GM12878 (cell line): ENCODE results near the gene XPO5. TPM values are rescaled to one million over a fixed set of nuclear protein-coding genes. Genes with fewer than 3 reads are reported as not detected.

Experiments used
- ATAC-seq: fragments of 200-7000 bp; cut with Tn5 transposase; 3 replicates; pipeline ENCODE4 v1.9.1; 2020; ENCODE audit warnings: mild to moderate bottlenecking, moderate library complexity
- BruUV-seq: library from RNA; stranded (reverse); fragments of 400-500 nt; replicated peaks from 2 replicates; lab custom pipeline; 2021; lab: Mats Ljungman, UMichigan
- CTCF ChIA-PET: fragments of 300-600 bp; sonication (Branson Sonifier 250); formaldehyde crosslinking; extraction: SDS; loops from one replicate; lab custom pipeline; 2021; ENCODE audit warnings: inconsistent platforms; lab: Yijun Ruan, JAX
- POLR2A ChIA-PET: fragments of 350-600 bp; formaldehyde crosslinking; extraction: SDS; loops from one replicate; lab custom pipeline; 2021; ENCODE audit warnings: inconsistent platforms; lab: Charles Lee
- RAD21 ChIA-PET: fragments of 300-600 bp; sonication (Branson Sonifier 250); formaldehyde crosslinking; loops from one replicate; lab custom pipeline; 2023; ENCODE audit warnings: antibody characterized with exemption; ENCODE audit not compliant: unreplicated experiment; lab: Charles Lee
- SMC1A ChIA-PET: fragments of 300-600 bp; sonication (Branson Sonifier 250); formaldehyde crosslinking; loops from one replicate; lab custom pipeline; 2023; ENCODE audit not compliant: unreplicated experiment, uncharacterized antibody; lab: Charles Lee
- DNase-seq: peaks from one replicate; pipeline ENCODE4 v3.0.0-alpha.2; 2011; ENCODE audit warnings: low read depth, low spot score
- FAIRE-seq: peaks from 3 replicates; lab custom pipeline; 2011; peaks lifted over from hg19 to GRCh38; lab: Jason Lieb, UNC
- H2AFZ ChIP-seq: 2 replicates; pipeline ENCODE4 v1.6.0; 2011; ENCODE audit warnings: low read depth, low read length, control low read depth; ENCODE audit not compliant: control insufficient read depth
- H3K27ac ChIP-seq: 2 replicates; pipeline ENCODE4 v1.5.1; 2011; ENCODE audit warnings: control low read depth; ENCODE audit not compliant: control insufficient read depth, insufficient read depth
- H3K27me3 ChIP-seq, 2 experiments: replicated peaks in 1 of 2; 2 replicates each; pipeline versions ENCODE4 v1.6.0 to v1.6.1; 2011; ENCODE audit warnings: low read length in 1 of 2; ENCODE audit not compliant: control insufficient read depth in 2 of 2, insufficient read depth in 2 of 2
- H3K36me3 ChIP-seq, 2 experiments: 2 replicates each; pipeline ENCODE4 v1.5.1; 2011; ENCODE audit warnings: low read length in 1 of 2; ENCODE audit not compliant: control insufficient read depth in 2 of 2, insufficient read depth in 2 of 2
- H3K4me1 ChIP-seq: 2 replicates; pipeline ENCODE4 v1.6.1; 2011; ENCODE audit warnings: mild to moderate bottlenecking, low read length, moderate library complexity, mixed read lengths; ENCODE audit not compliant: control insufficient read depth, insufficient read depth
- H3K4me2 ChIP-seq: 2 replicates; pipeline ENCODE4 v1.6.0; 2011; ENCODE audit warnings: control low read depth; ENCODE audit not compliant: control insufficient read depth, insufficient read depth
- H3K4me3 ChIP-seq: fragments of 200-600 bp; sonication (generic); 2 replicates; pipeline ENCODE4 v1.5.1; 2016
- H3K79me2 ChIP-seq: 2 replicates; pipeline ENCODE4 v1.6.0; 2011; ENCODE audit warnings: low read length; ENCODE audit not compliant: control insufficient read depth, insufficient read depth
- H3K9ac ChIP-seq: 2 replicates; pipeline ENCODE4 v1.8.0; 2011; ENCODE audit warnings: low read length, control low read depth, mixed read lengths; ENCODE audit not compliant: control insufficient read depth, insufficient read depth
- H3K9me3 ChIP-seq: replicated peaks from 3 replicates; pipeline ENCODE4 v1.5.1; 2011; ENCODE audit warnings: mild to moderate bottlenecking, low read length; ENCODE audit not compliant: control insufficient read depth, insufficient read depth
- H4K20me1 ChIP-seq: 2 replicates; pipeline ENCODE4 v1.6.0; 2011; ENCODE audit not compliant: control insufficient read depth, insufficient read depth
- BMI1 ChIP-seq: fragments of 450-650 bp; IDR thresholded peaks from 2 replicates; pipeline ENCODE4 v1.6.1; 2016; ENCODE audit warnings: mild to moderate bottlenecking, moderate library complexity, borderline replicate concordance
- CREB1 ChIP-seq: IDR thresholded peaks from 2 replicates; pipeline ENCODE4 v1.6.1; 2012; ENCODE audit warnings: low read depth, mild to moderate bottlenecking, inconsistent platforms
- ESRRA ChIP-seq: IDR thresholded peaks from 2 replicates; pipeline ENCODE4 v1.6.1; 2012; ENCODE audit warnings: mild to moderate bottlenecking, low read length, improper control_type of control experiment
- GATAD2B ChIP-seq: fragments of 450-650 bp; conservative IDR thresholded peaks from 2 replicates; pipeline ENCODE4 v1.6.1; 2017; ENCODE audit warnings: low read depth, mild to moderate bottlenecking, moderate library complexity
- LARP7 ChIP-seq: fragments of 450-650 bp; IDR thresholded peaks from 2 replicates; pipeline ENCODE4 v1.6.1; 2017; ENCODE audit warnings: mild to moderate bottlenecking
- NFYB ChIP-seq: IDR thresholded peaks from 2 replicates; pipeline ENCODE4 v1.6.1; 2011; ENCODE audit warnings: low read depth, mild to moderate bottlenecking, low read length, improper control_type of control experiment, moderate library complexity; ENCODE audit not compliant: insufficient read depth
- NR2F1 ChIP-seq: fragments of 450-650 bp; conservative IDR thresholded peaks from 2 replicates; pipeline ENCODE4 v1.6.1; 2017; ENCODE audit warnings: mild to moderate bottlenecking
- PML ChIP-seq: IDR thresholded peaks from 2 replicates; pipeline ENCODE4 v1.6.1; 2012; ENCODE audit warnings: low read length, inconsistent platforms
- POLR2A ChIP-seq: IDR thresholded peaks from 2 replicates; pipeline ENCODE4 v1.6.1; 2011; ENCODE audit warnings: low read depth, mild to moderate bottlenecking, low read length
- RAD21 ChIP-seq: IDR thresholded peaks from 2 replicates; pipeline ENCODE4 v1.6.1; 2011; ENCODE audit warnings: mild to moderate bottlenecking, low read depth, low read length, moderate library complexity; ENCODE audit not compliant: insufficient read depth
- RUNX3 ChIP-seq: IDR thresholded peaks from 2 replicates; pipeline ENCODE4 v1.6.1; 2012; ENCODE audit warnings: low read length, inconsistent platforms
- SUPT20H ChIP-seq: IDR thresholded peaks from 2 replicates; pipeline ENCODE4 v1.6.1; 2011; ENCODE audit warnings: low read depth, mild to moderate bottlenecking, low read length, moderate library complexity, borderline replicate concordance; ENCODE audit not compliant: control insufficient read depth
- SUZ12 ChIP-seq: fragments of 200-600 bp; sonication (generic); IDR thresholded peaks from one replicate; pipeline ENCODE4 v1.6.1; 2018; ENCODE audit warnings: antibody characterized with exemption, mild to moderate bottlenecking; ENCODE audit not compliant: unreplicated experiment
- TAF1 ChIP-seq: IDR thresholded peaks from 2 replicates; pipeline ENCODE4 v1.6.1; 2011; ENCODE audit warnings: mild to moderate bottlenecking, low read depth, low read length, borderline replicate concordance
- ZNF217 ChIP-seq: fragments of 450-650 bp; IDR thresholded peaks from 2 replicates; pipeline ENCODE4 v1.6.1; 2017; ENCODE audit warnings: antibody characterized with exemption, mild to moderate bottlenecking
- WGBS: methylation state at CpG from one replicate; pipeline ENCODE4 v1.1.6; 2016; ENCODE audit warnings: low lambda C conversion rate; ENCODE audit not compliant: insufficient replicate concordance, insufficient coverage; ENCODE audit errors: missing lambda C conversion rate; 5-methylcytosine and 5-hydroxymethylcytosine counted together
- in situ Hi-C: fragments of 300-500 bp; cut with MboI; formaldehyde crosslinking; loops from 9 replicates; pipeline ENCODE4 v1.14.3; 2018; ENCODE audit warnings: mixed read lengths
- intact Hi-C: fragments of 100-400 bp; cut with micrococcal nuclease; formaldehyde crosslinking; loops from one replicate; pipeline ENCODE4 v1.14.2; 2022; ENCODE audit not compliant: unreplicated experiment
- polyA plus RNA-seq, 11 experiments: library from polyadenylated mRNA; depleted of rRNA in 4 of 11; unstranded in 6 of 11; stranded (reverse) in 5 of 11; fragments of >200 nt; fragmentation: Nextera tagmentation in 4 of 11; fragmentation: Illumina TruSeq in 1 of 11; extraction: Ambion mirVana in 4 of 11; extraction: Trizol in 1 of 11; gene quantifications; 1 replicate in 1 of 11; 2 replicates in 10 of 11; pipeline versions ENCODE4 v1.2.1 to v1.2.3, GENCODE V29; 2011 to 2016; ENCODE audit warnings: inconsistent platforms in 2 of 11, missing spikeins in 2 of 11, low read depth in 1 of 11
- total RNA-seq, 4 experiments: library from RNA; depleted of rRNA in 3 of 4; stranded (reverse); fragments of >200 nt in 3 of 4; fragmentation: Illumina TruSeq in 1 of 4; extraction: Trizol in 1 of 4; gene quantifications; 2 replicates each; pipeline versions ENCODE4 v1.2.1 to v1.2.3, GENCODE V29; 2013 to 2021
- TF ChIP-seq, protein P1 (sequence below): fragments of 450-650 bp; IDR thresholded peaks from 2 replicates; pipeline ENCODE4 v1.6.1; 2016; ENCODE audit warnings: mild to moderate bottlenecking, moderate library complexity, borderline replicate concordance
- TF ChIP-seq, protein P2 (sequence below): fragments of 450-650 bp; formaldehyde crosslinking; IDR thresholded peaks from 2 replicates; pipeline ENCODE4 v1.4.0; 2020; ENCODE audit warnings: mild to moderate bottlenecking, moderate library complexity
- TF ChIP-seq, protein P3 (sequence below): IDR thresholded peaks from 2 replicates; pipeline ENCODE4 v1.6.1; 2011; ENCODE audit warnings: mild to moderate bottlenecking, low read depth, low read length, moderate library complexity; ENCODE audit not compliant: insufficient replicate concordance

Gene XPO5
- total and polyA plus RNA-seq, 10 of the 15 experiments (the other 5 are each of a cell fraction or from before 2014, with no cell fraction given) = 11.3 to 76.0 (median 41.6) TPM

DNA sequence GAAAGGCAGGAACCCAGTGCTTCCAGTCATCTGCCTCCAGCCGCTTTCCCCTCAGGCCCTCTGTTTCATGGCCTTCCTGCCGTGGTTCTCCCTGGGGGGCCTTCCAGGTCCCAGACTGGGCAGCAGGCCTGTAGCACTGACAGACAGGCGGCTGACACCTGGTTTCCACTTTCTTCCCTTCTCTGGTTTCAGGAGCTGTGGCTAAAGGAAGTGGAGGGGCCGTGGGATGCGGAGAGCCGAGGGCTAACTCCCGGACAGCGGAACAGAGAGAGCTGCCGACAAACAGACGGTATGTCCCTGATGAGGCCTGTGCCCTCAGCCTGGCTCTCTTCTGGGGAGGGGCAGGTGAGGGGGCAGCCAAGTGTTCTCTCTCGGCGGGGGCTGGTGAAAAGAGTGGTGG lies 78.1 kb downstream of the XPO5 start:
- POLR2A ChIA-PET = no interaction called here
- intact Hi-C loops (no loop called here), in situ Hi-C loops (no loop called here)
- SMC1A ChIA-PET = no interaction called here
- RAD21 ChIA-PET = no interaction called here
- DNase-seq (no peak), ATAC-seq (no peak), FAIRE-seq (no peak)
- no peaks in the 10 kb centered on the region; the same call in 1 of the 2 replicates for H4K20me1 ChIP-seq
- H3K36me3 ChIP-seq = peaks cover 10 to 11% of the 10 kb centered on the region in 2 experiments; a peak in 3 of 4 replicates
- no peak overlapping the region for H3K4me2 ChIP-seq
- H3K4me1 ChIP-seq = no peaks in the 10 kb centered on the region
- no peaks in the 10 kb centered on the region for H3K9me3 ChIP-seq
- 98% methylated on average over 12 of the region's 12 CpGs for WGBS
- BruUV-seq = no TSS peak
- H3K79me2 ChIP-seq = no peaks in the 10 kb centered on the region
- H3K4me3 ChIP-seq = no peak overlapping the region
- no peaks in the 10 kb centered on the region for H3K27me3 ChIP-seq
- H3K27ac ChIP-seq = no peak overlapping the region
- CTCF ChIA-PET = interaction anchor here (1.1 to 7.6 kb wide), 3 partner anchors 10 to 133 kb away, joined by 4 to 70 read pairs (median 5); partner anchors contain the start of gene LRRC73
- no peak overlapping the region for H3K9ac ChIP-seq
- H2AFZ ChIP-seq = no peak overlapping the region
- TF ChIP-seq CREB1 = no peak
- no peak for TF ChIP-seq BMI1
- no peak for TF ChIP-seq SUPT20H
- TF ChIP-seq ESRRA = no peak
- no peak for TF ChIP-seq NFYB
- TF ChIP-seq LARP7 = no peak
- no peak for TF ChIP-seq ZNF217
- TF ChIP-seq SUZ12 = no peak
- no peak for TF ChIP-seq PML
- TF ChIP-seq, protein P1, sequence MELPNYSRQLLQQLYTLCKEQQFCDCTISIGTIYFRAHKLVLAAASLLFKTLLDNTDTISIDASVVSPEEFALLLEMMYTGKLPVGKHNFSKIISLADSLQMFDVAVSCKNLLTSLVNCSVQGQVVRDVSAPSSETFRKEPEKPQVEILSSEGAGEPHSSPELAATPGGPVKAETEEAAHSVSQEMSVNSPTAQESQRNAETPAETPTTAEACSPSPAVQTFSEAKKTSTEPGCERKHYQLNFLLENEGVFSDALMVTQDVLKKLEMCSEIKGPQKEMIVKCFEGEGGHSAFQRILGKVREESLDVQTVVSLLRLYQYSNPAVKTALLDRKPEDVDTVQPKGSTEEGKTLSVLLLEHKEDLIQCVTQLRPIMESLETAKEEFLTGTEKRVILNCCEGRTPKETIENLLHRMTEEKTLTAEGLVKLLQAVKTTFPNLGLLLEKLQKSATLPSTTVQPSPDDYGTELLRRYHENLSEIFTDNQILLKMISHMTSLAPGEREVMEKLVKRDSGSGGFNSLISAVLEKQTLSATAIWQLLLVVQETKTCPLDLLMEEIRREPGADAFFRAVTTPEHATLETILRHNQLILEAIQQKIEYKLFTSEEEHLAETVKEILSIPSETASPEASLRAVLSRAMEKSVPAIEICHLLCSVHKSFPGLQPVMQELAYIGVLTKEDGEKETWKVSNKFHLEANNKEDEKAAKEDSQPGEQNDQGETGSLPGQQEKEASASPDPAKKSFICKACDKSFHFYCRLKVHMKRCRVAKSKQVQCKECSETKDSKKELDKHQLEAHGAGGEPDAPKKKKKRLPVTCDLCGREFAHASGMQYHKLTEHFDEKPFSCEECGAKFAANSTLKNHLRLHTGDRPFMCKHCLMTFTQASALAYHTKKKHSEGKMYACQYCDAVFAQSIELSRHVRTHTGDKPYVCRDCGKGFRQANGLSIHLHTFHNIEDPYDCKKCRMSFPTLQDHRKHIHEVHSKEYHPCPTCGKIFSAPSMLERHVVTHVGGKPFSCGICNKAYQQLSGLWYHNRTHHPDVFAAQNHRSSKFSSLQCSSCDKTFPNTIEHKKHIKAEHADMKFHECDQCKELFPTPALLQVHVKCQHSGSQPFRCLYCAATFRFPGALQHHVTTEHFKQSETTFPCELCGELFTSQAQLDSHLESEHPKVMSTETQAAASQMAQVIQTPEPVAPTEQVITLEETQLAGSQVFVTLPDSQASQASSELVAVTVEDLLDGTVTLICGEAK = no peak
- TF ChIP-seq, protein P2, sequence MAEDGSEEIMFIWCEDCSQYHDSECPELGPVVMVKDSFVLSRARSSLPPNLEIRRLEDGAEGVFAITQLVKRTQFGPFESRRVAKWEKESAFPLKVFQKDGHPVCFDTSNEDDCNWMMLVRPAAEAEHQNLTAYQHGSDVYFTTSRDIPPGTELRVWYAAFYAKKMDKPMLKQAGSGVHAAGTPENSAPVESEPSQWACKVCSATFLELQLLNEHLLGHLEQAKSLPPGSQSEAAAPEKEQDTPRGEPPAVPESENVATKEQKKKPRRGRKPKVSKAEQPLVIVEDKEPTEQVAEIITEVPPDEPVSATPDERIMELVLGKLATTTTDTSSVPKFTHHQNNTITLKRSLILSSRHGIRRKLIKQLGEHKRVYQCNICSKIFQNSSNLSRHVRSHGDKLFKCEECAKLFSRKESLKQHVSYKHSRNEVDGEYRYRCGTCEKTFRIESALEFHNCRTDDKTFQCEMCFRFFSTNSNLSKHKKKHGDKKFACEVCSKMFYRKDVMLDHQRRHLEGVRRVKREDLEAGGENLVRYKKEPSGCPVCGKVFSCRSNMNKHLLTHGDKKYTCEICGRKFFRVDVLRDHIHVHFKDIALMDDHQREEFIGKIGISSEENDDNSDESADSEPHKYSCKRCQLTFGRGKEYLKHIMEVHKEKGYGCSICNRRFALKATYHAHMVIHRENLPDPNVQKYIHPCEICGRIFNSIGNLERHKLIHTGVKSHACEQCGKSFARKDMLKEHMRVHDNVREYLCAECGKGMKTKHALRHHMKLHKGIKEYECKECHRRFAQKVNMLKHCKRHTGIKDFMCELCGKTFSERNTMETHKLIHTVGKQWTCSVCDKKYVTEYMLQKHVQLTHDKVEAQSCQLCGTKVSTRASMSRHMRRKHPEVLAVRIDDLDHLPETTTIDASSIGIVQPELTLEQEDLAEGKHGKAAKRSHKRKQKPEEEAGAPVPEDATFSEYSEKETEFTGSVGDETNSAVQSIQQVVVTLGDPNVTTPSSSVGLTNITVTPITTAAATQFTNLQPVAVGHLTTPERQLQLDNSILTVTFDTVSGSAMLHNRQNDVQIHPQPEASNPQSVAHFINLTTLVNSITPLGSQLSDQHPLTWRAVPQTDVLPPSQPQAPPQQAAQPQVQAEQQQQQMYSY (CRISPR knock-in tag) = no peak
- no peak for TF ChIP-seq GATAD2B
- no peak for TF ChIP-seq RAD21
- no peak for TF ChIP-seq POLR2A
- no peak for TF ChIP-seq RUNX3
- no peak for TF ChIP-seq TAF1
- no peak for TF ChIP-seq NR2F1
- TF ChIP-seq, protein P3, sequence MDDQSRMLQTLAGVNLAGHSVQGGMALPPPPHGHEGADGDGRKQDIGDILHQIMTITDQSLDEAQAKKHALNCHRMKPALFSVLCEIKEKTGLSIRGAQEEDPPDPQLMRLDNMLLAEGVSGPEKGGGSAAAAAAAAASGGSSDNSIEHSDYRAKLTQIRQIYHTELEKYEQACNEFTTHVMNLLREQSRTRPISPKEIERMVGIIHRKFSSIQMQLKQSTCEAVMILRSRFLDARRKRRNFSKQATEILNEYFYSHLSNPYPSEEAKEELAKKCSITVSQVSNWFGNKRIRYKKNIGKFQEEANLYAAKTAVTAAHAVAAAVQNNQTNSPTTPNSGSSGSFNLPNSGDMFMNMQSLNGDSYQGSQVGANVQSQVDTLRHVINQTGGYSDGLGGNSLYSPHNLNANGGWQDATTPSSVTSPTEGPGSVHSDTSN = no peak
